ENCODE results near the gene VAMP8. TPM values are rescaled to one million over a fixed set of nuclear protein-coding genes. Genes with fewer than 3 reads are reported as not detected.

VAMP8 gene
- total RNA-seq, 1 donor from 2014 or later = 2.1 TPM

- Mint-ChIP-seq H3K27me3 (ENCODE audit: low read depth) (no peaks in the 10 kb centered on the region), H3K27ac (ENCODE audit: unreplicated experiment) (peak overlapping the region; percentile 77), H3K9me3 (ENCODE audit: low read depth) (no peaks in the 10 kb centered on the region), H3K4me3 (ENCODE audit: unreplicated experiment) (no peak overlapping the region), H3K4me1 (ENCODE audit: low read depth) (peaks cover 12% of the 10 kb centered on the region), H3K36me3 (ENCODE audit: low read depth) (peaks cover 6% of the 10 kb centered on the region)
- no peak for DNase-seq (ENCODE audit: low spot score)
- no peak for TF ChIP-seq CTCF (IDR thresholded peaks at IDR 0.05)
Measured at GRCh38 chr2:85549826-85550225, 27.6 kb upstream of the VAMP8 start.

- no peaks in the 10 kb centered on the region for H3K9me3 Mint-ChIP-seq (ENCODE audit: low read depth)
- no peak overlapping the region for H3K4me3 Mint-ChIP-seq (ENCODE audit: unreplicated experiment)
- H3K4me1 Mint-ChIP-seq (ENCODE audit: low read depth) = peaks cover 12% of the 10 kb centered on the region
- no peak for DNase-seq (ENCODE audit: low spot score)
- no peak for TF ChIP-seq CTCF (IDR thresholded peaks at IDR 0.05)
- no peaks in the 10 kb centered on the region for H3K27me3 Mint-ChIP-seq (ENCODE audit: low read depth)
- peaks cover 7% of the 10 kb centered on the region for H3K36me3 Mint-ChIP-seq (ENCODE audit: low read depth)
- H3K27ac Mint-ChIP-seq (ENCODE audit: unreplicated experiment) = peak overlapping the region; percentile 77
Measured at GRCh38 chr2:85550486-85550885, 26.9 kb upstream of the VAMP8 start.

GRCh38 chr2:85551698-85552678, 25.4 kb upstream of the VAMP8 start:
- Mint-ChIP-seq H3K9me3 (ENCODE audit: low read depth) (no peaks in the 10 kb centered on the region), H3K4me3 (ENCODE audit: unreplicated experiment) (no peak overlapping the region), H3K27me3 (ENCODE audit: low read depth) (no peaks in the 10 kb centered on the region)

GRCh38 chr2:85553184-85553583, 24.2 kb upstream of the VAMP8 start:
- Mint-ChIP-seq H3K27me3 (ENCODE audit: low read depth) (no peaks in the 10 kb centered on the region), H3K36me3 (ENCODE audit: low read depth) (peaks cover 7% of the 10 kb centered on the region), H3K27ac (ENCODE audit: unreplicated experiment) (no peak overlapping the region)

More at GRCh38 chr2:85551698-85552678, 25.4 kb upstream of the VAMP8 start:
- peaks cover 12% of the 10 kb centered on the region for H3K4me1 Mint-ChIP-seq (ENCODE audit: low read depth)
- TF ChIP-seq CTCF (IDR thresholded peaks at IDR 0.05) = peak; percentile 97
- no peak for DNase-seq (ENCODE audit: low spot score)
- H3K27ac Mint-ChIP-seq (ENCODE audit: unreplicated experiment) = no peak overlapping the region
- H3K36me3 Mint-ChIP-seq (ENCODE audit: low read depth) = peaks cover 7% of the 10 kb centered on the region

More at GRCh38 chr2:85553184-85553583, 24.2 kb upstream of the VAMP8 start:
- Mint-ChIP-seq H3K4me1 (ENCODE audit: low read depth) (peaks cover 12% of the 10 kb centered on the region), H3K9me3 (ENCODE audit: low read depth) (no peaks in the 10 kb centered on the region), H3K4me3 (ENCODE audit: unreplicated experiment) (no peak overlapping the region)
- TF ChIP-seq CTCF (IDR thresholded peaks at IDR 0.05) = no peak
- no peak for DNase-seq (ENCODE audit: low spot score)

Measured in chondrocyte (in vitro differentiated cells).